HG02840 (cell line): Measurements from ENCODE around the gene ADAM12.
"Not testable (repeated sequence)": the region's sequence is repeated elsewhere in the genome, so short reads cannot be mapped to it uniquely, and the experiment has no call there.

Experiments used
- ATAC-seq: cut with Tn5 transposase; IDR thresholded peaks from one replicate; pipeline ENCODE4 v1.9.1; 2021; ENCODE audit warnings: mild to moderate bottlenecking, moderate library complexity, moderate number of reproducible peaks; ENCODE audit not compliant: unreplicated experiment, low FRiP score

ADAM12 gene

DNA sequence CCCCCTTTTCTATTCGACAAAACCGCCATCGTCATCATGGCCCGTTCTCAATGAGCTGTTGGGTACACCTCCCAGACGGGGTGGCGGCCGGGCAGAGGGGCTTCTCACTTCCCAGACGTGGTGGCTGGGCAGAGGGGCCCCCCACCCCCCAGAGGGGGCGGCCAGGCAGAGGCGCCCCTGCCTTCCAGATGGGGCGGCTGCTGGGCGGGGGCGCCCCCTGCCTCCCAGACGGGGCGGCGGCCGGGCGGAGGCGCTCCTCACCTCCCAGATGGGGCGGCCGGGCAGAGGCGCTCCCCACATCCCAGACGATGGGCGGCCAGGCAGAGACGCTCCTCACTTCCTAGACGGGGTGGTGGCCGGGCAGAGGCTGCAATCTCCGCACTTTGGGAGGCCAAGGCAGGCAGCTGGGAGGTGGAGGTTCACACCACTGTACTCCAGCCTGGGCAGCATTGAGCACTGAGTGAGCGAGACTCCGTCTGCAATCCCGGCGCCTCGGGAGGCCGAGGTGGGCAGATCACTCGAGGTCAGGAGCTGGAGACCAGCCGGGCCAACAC is 418.1 kb downstream of the ADAM12 start:
- ATAC-seq, result not testable (repeated sequence)

DNA sequence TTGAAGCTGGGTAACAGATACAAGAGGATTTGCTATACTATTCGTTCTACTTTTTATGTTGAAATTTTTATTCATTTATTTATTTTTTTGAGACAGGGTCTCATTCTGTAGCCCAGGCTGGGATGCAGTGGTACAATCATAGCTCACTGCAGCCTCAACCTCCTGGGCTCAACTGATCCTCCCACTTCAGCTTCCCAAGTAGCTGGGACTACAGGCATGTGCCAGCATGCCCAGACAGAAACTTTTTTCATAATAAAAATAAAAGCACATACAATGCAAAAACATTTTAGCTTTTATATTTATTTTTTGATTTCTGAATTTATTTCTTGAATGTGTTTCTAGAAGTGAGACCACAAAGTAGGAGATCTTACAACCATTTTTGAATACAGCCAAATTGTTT is 420.7 kb downstream of the ADAM12 start:
- no peak for ATAC-seq

DNA sequence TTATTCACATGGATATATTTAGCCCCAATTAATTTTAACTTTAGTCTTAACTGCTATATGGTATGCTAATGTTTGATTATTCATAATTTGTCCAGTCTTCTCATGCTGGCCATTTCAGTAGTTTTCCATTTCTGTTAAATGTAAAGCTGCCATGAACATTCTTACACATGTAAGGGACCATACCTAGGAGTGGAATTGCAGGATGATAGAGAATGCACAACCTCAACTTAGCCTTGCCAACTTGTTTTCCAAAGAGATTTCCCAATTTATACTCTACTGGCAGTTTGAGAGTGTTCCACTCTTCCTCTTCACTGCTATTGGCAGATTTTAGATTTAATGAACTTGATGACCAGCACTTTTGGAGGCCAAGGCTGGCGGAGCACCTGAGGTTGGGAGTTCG is 423.7 kb downstream of the ADAM12 start:
- no peak for ATAC-seq
